ENCODE data around the gene CHRNA10.

DNA sequence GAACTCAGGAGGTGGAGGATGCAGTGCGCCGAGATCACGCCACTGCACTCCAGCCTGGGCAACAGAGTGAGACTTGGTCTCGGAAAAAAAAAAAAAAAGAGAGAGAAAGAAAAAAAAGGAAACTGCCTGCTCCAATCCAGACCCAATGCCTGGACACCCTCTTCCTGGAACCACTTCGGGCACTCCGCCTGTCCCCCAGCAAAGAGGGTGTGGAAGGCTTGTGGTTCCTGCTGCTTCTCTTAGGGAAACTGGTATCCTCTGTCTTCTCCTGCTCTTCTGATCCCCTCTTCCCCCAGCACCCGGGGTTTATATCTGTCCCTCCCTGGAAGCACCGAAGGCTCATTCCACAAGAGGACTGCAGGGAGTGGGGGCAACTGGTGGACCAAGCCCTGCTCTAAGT lies 12.9 kb downstream of the CHRNA10 start:
- TF ChIP-seq EZH2 (IDR thresholded peaks at IDR 0.05) (no peak), FOXP2 (optimal IDR thresholded peaks at IDR 0.05; ENCODE audit: control extremely low read depth, extremely low read length, insufficient read depth) (no peak), POLR2AphosphoS5 (IDR thresholded peaks at IDR 0.05; ENCODE audit: borderline replicate concordance, low read depth, low read length) (no peak)

Data from SK-N-MC (cell line).